ENCODE data around the gene RBM7. TPM values are rescaled to one million over a fixed set of nuclear protein-coding genes. Genes with fewer than 3 reads are reported as not detected.

RBM7 gene, protein sequence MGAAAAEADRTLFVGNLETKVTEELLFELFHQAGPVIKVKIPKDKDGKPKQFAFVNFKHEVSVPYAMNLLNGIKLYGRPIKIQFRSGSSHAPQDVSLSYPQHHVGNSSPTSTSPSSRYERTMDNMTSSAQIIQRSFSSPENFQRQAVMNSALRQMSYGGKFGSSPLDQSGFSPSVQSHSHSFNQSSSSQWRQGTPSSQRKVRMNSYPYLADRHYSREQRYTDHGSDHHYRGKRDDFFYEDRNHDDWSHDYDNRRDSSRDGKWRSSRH
- total RNA-seq, result 60.6 and 81.1 TPM in 2 replicates

DNA sequence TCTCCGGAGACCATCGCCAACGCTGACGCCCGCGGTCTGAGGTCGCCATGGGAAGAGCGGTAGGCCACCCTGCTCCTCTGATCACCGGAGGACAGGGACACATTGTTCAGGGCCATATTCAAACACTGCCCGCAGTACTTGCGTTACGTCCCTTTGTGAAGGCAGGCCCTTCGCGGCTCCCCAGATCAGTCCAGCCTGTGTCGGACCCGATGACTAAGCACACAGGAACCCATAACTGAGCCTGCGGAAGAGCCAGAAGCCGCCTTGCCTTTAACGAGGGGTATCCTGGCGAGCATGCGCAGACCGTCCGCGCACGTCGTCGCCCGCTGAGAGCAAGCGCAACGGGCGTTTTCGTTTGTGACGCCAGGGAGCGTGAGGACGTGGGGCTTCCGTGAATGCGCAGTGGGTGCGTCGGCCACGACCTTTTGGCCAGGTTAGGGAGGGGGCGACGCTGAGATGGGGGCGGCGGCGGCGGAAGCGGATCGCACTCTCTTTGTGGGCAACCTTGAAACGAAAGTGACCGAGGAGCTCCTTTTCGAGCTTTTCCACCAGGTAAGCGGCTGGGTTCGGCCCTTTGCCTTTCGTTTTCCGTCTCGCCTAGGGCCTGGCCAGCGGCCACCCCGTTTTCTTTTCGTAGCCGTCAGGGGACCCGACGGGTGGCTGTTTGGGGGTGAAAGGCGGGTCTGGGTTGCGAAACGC is at the start of gene RBM7, which contains the start of gene C11orf71:
TSS of gene RBM7 (plus strand) at position 451 of the 699 bp plus-strand sequence. CDS start at position 457, 6 bp downstream.
TSS of gene C11orf71 (minus strand) at position 296 of the 699 bp plus-strand sequence. CDS start at position 116, 180 bp downstream.
- peak; percentile 97 for DNase-seq (ENCODE audit: low read depth)

DNA sequence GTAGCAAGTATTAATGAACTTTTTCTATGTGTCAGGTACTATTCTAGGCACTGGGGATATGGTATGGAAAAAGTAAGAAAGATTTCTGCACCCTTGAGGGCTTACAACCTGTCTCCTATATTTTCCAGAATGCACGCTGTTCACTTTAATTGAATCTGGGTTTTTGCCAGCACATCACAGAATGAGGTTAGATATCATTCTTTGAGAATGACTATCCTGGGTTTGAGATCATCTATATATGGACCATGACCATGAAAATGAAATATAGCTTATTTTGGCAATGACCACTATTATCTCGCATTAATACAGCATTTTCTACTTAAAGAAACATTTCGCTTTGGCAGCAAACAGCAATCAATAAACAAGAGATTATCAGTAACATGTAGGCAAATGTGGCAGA is 47.0 kb upstream of the RBM7 start:
- DNase-seq (ENCODE audit: low read depth), result no peak

DNA sequence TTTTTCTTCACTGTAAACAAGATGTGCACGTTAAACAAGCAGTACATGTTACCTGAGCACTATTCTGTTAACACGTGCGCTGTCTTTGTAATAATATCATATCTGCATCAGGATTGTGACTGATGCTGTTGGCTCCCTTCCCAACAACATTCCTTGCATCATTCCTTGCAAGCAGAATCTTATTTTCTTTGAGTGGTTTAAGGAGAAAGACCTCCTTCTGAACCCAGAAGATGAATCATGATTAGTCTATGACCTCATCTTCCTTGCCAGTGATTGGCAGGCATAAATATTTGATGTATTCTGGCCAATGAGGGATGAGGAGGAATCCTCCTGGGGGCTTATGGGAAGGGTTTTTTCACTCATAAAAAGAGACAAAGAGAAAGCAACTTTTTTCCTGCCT is 46.4 kb upstream of the RBM7 start:
- peak; percentile 80 for DNase-seq (ENCODE audit: low read depth)

DNA sequence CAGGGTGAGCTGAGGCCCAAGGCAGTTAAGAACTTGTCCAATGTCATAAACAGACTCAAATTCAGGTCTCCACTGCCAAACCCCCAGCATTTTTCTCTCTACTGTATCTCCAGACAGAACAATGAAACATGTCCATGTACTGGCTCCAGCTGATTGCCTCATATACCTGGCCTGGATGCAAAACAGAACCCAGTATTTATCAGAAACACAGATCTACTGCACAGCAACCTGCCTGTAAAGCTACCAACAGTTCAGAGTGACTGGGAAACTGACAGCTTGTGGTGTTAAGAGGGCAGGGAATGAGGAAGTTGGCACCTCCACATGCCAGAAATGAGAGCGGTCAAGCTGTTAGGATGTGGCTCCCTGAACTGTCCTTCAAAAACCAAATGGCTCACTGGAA is 41.8 kb upstream of the RBM7 start:
- DNase-seq (ENCODE audit: low read depth), result peak; percentile 43

DNA sequence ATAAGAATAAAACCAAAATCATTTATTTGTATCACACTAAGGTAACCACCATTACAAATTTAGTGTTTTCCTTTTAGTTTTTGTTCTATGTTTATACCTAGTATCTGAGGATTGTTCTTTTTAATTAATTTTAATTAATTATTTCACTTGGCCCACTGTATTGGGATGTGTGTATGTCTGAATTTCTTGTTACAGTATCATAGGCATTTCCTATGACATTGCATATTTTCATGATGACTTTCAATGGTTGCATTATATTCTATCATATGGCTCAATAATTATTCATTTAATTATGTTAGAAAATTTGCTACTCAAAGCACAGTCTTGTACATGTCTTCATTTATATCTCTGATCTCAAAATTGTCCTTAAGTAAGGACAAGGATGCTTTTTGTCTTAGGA is 41.1 kb upstream of the RBM7 start:
- no peak for DNase-seq (ENCODE audit: low read depth)

DNA sequence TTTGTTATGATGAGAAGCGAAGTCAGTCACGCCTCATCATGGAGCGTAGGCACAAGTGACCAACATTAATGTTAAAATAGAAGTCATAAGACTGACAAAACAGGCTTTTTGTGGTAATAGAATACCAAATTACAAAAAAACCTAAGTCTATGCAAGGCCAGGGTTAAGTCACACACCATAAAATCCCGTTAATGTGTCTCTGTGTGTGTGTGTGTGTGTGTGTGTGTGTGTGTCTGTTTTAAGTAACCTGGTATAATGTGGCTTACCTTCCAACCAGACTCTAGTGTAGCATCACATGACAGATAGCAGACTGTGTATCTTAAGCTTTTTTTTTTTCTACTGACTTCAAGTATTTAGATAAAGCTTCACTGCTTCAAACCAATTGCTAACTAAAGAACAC is 38.1 kb upstream of the RBM7 start:
- no peak for DNase-seq (ENCODE audit: low read depth)

DNA sequence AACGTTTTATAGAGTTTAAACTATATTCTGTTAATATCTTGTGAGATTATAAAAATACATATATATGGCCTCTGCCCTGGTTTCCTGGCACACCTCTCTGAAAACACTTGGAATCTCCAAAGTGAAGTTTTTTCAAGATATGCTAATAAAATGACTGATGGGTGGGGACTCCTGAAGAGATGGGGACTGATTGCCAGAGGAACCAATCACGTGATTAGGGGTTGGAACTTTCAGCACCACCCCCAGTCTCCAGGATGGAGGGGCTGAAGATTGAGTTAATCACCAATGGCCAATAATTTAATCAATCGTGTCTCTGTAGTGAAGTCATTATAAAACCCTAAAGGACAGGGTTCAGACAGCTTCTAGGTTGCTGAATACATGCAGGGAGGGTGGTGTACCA is 37.5 kb upstream of the RBM7 start:
- DNase-seq (ENCODE audit: low read depth), result no peak

DNA sequence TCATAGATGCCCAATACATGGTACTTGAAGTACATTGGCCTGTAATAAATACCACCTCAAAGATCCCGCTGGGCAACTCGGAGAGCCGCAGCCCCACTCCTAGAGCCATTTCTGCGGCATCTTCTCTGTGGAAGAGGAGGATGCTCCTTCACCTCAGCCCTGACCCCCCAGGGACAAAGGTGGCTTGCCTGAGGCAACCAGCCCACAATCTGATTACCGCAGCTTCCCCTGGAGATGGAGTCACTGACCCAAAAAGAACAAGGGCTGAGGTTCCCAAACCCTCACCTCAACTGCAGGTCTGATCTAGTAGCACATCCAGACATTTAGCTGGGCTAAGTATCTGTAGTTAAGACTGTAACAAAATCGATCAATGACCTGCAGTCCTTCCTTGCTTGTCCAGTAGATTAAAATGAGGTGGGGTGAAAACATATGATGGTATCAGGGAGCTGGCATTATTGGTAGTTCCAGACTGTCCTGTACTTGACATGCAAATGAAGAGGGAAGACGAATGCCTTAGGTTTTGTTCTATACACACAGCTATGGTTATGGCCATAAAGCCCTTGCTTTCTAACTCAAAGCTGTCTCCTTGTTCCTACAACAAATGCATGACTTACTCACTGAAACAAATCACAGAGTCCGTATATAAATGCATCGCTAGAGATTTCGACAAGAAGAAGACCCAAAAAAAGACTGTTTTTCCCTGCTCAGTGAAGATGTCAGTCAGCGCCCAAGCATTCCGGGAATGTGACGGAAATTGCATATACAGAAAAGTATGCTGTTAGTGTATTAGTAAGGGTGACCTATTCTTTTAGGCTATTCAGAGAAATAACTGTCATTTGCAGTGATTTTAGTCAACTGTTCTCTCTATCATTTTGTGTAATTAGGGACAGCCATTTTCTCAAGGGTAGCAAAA is 33.9 kb upstream of the RBM7 start:
- DNase-seq (ENCODE audit: low read depth), result no peak

DNA sequence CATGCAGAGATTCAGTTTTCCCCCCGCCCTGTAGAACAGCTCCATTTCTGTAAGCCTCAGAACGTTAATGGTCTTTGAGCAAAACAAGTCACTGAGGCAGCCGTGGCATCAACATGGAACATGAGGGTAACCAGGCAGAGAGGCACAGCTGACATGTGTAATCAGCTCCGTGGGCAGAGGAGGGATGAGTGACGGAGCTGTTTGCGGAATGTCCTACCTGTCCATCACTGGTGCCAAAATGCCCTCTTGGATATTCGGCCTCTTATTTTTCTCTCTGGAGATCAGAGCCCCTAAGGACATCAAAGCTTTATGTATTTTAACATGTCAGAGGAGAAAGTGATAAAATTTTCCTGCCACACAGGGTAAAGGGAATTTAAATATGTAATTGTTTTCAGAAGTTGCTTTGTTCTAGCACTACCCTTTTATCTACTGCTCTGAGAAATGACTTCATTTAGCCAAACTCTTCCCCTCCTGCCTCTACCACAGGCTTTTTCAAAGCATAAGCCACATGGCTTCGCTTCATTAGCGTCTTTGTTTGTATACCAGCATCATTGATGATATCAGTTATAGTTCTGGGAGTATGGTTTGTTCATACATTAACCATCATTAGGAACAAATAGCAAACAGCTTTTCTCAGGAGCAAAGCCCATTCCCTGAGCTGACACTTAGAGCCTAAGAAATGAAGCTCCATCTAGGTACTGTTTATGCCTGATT is 33.1 kb upstream of the RBM7 start:
- no peak for DNase-seq (ENCODE audit: low read depth)

DNA sequence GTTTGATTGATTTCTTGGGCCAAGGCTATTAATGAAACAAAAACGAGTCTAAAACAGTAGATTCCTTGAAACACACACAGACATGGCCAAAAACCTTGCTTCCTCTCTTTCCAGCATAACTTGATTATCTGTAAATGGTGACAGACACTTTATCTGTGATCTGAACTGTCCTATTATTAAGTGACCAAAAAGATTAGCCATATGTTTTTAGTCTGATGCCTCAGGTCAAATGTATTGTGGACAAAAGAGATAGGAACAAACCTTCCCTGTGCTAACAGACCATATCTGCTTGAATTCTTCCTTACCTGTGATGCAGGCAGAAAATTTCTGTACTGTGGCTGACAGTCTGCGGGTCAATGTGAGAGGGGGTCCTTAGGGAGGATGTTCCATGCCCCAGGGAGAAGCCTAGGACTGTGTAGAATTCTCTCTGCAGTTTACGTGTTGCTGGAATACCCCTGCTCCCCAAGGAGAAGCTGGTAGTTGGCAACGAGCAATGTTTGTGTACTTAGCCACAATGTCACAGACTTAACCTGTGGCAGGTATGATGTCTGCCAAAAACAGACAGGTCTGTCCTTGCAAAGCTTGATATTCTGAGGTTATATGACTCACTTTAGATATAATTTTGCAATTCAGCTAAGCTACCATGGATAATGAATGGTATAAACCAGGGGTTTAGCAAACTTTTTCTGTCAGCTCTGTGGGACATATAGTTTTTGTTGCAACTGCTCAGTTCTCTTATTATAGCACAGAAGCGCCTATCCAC is 31.4 kb upstream of the RBM7 start:
- DNase-seq (ENCODE audit: low read depth), result no peak

DNA sequence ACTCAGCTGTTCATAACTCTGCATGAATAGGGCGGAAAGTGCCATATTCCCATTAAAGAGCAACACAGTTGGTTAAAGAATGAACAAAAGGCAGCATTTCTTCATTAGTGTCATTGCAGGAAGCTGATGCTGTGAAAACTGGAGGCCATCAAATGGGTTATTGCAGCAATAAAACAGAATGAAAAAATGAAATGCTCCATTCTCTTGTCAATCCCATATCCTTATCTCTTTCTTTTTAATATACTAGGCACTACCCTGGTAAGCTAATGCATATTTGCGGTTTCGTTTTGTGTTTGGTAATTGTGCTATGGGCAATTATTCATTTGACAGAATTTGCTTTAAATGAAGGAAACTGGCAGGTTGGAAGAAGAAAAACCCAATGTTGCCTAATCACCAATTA is 25.4 kb upstream of the RBM7 start:
- no peak for DNase-seq (ENCODE audit: low read depth)

DNA sequence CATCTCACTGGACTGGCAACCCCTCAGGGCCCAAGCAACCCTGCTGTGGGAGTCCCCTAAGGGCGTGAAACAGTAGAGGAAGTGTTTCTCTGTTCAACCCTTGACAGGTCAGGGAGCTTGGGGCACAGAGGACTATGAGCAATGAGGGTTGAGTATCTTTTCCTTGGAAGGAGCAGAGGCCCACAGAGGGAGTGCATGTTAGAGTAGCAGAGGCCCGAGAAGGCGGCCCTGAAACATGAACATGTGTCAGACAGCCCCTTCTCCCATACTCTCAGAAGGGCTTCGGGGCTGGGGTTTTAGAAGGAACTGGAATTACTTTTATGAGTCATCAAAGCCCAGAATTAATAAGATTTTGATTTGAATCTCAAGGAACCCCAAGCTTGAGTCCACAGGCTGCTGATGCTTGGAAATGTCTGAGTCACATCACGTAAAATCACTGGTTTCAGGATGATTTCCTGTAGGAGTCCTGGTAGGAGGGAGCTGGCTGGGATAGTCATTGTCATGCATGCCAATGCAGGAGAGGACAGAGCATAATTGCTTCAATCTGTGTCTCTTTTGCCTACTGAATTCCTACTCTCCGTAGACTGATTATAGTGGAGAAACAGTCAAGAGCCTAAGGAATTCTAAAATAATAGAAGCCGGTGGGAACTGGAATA is 22.7 kb upstream of the RBM7 start:
- no peak for DNase-seq (ENCODE audit: low read depth)

DNA sequence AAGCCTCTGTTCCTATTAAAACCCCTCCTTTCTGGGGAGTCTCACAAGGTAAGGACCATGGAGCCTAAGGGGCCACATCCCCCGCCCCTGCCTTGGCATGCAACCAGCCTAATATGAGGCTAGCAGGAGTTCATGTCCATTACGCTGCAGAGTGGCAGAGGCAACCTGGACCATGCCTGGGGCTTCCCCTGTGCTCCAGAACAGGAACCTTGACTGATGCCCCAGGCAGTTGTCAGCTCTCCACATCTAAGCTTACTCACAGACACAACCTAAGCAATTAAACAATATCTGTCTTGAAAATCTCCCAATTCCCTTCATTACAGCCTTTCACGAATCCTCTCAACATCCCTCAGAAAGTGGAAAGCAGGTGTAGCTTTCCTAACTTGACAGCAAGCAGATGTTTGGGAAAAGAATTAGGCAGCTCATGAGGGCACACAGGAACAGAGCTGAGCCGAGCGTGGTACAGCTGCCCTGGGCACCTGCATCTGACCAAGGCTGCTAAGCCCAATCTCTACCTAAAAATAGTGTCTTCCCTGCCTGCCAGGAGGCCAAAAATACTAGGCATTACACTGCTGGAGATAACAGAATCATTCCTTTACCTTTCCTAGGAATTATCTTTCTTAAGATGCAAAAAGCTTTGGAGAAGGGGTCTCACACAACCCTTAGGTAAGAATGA is 20.9 kb upstream of the RBM7 start:
- DNase-seq (ENCODE audit: low read depth), result no peak

DNA sequence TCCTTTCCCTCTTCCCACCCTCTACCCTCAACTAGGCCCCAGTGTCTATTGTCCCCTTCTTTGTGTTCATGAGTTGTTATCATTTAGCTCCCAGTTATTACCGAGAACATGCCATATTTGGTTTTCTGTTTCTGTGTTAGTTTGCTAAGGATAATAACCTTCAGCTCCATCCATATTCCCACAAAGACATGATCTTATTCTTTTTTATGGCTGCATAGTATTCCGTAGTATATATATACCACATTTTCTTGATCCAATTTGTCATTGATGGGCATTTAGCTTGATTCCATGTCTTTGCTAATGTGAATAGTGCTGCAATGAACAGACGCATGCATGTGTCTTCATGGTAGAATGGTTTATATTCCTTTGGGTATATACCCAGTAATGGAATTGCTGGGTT is 18.0 kb upstream of the RBM7 start:
- DNase-seq (ENCODE audit: low read depth), result no peak

DNA sequence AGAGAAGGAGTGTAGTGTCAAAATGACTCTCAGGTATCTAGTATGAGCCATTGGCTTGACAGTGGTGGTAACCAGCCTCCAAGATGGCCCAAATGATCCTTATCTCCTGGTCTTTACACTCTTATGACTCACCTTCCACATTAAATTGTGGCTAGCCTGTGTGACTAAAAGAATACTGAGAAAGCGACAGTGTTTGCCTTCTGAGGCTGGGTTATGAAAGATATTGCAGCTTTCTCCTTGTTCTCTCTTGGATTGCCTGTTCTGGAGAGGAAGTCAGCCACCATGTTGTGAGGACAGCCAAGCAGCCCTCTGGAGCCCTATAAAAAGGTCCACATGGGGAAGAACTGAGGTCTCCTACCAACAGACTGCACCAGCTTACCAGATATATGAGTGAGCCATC is 16.0 kb upstream of the RBM7 start:
- DNase-seq (ENCODE audit: low read depth), result no peak

DNA sequence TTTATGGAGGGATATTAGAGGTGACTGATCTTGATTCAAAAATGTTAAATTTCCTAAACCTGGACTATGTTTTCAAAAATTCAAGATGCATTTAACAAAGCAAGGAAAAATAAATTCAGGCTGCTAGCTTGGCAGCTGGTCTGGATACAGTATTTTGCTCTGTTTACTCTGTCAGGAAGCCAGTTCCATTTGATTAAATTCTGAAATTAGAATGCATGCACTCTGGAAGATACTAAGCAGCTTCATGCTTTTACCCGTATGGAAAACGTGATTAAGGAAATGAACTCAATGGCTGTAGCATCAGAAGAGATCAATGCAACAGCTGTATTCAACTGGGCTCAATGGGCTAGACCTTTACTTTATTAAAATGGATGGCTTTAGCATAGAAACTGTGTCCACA is 14.3 kb upstream of the RBM7 start:
- DNase-seq (ENCODE audit: low read depth), result no peak

DNA sequence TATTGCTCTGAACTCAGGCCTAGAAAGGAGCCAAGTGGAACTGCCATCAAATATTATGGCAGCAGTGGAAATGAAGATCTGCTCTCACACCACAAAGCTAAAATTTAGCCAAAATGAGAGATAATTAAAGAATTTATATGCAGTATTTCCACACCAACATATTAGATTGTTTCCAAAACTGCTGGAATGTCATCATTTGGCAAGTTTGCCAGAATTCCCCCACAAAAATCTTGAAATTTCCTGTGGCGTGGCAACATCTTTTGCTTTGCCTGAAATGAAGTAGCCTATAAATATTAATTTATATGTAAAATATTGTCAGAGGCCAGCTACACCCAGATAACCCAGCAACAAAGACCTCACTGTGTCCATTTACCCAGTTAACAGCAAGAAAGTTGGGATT is 13.9 kb upstream of the RBM7 start:
- DNase-seq (ENCODE audit: low read depth), result no peak

DNA sequence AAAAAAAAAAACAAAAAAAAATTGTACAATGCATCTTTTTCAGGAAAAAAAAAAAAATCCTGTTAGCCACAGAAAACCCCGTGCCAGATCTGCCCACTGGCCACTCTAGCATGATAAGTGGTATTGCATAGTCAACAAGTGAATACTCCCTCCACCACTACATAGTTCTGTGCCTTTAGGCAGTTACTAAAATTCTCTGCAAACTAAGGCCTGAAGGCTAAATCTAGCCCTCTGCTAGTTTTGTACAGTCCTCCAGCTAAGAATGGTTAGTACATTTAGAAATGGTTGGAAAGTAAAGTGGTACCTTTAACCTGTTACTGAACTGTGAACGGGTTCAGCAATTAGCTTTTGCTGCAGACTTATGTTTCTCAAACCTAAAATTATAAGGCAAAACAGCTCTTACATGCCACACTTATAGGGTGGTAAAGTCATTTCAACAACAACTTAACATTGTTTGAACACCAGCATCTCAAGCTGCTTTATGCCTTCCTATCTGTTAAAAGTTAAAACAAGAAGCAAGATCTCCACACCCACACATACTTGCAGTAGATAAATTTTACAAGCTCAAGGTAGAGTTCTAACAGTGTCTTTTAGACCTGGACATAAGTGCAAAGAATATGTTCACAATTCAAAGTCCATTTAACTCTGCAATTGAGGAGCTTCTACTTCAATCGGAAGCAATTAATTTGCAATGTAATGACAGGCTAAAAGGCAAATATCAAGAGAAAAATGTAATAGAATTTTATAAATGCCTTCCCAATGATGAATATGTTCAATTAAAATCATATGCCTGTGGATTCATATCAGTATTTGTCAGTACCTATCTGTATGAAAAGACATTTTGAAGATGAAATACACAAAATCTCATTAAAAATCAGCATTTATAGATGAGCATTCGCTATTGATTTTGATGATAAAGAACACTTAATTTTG is 7.5 kb upstream of the RBM7 start:
- DNase-seq (ENCODE audit: low read depth), result no peak

DNA sequence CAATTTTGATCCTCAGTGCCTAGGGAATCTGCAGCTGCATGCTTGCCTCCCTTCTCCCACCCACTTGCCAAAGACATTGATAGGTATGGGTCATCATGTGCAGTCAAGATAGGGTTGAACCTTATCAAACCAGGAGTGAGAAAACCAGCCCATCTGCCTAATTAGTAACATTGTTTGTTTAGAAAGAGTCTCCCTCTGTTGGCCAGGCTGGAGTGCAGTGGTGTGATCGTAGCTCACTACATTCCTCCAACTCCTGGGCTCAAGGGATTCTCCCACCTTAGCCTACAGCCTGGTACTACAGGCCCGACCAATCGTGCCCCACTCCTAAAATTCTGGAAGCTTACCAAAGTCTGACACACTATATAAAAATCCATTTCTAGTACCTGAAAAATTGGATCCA is 4.7 kb upstream of the RBM7 start:
- DNase-seq (ENCODE audit: low read depth), result no peak
